H1 (cell line): ENCODE measurements around the gene LPAR2. TPM values are rescaled to one million over a fixed set of nuclear protein-coding genes. Genes with fewer than 3 reads are reported as not detected.
A peak's percentile ranks its signal among the peaks of the same experiment; 100 is the strongest.

Source experiments
- BACH1 ChIP-seq: IDR thresholded peaks from 2 replicates; pipeline ENCODE4 v1.6.1; 2012; ENCODE audit warnings: low read length, improper control_type of control experiment
- BRCA1 ChIP-seq: IDR thresholded peaks from 2 replicates; pipeline ENCODE4 v1.6.1; 2012; ENCODE audit warnings: low read depth, low read length, improper control_type of control experiment
- CBX5 ChIP-seq: fragments of 300-800, 300-1000 bp; sonication (generic); IDR thresholded peaks from 2 replicates; pipeline ENCODE4 v1.7.1; 2016; ENCODE audit warnings: antibody characterized with exemption, low read length, low read depth
- CHD2 ChIP-seq: IDR thresholded peaks from 2 replicates; pipeline ENCODE4 v1.6.1; 2012; ENCODE audit warnings: low read length, improper control_type of control experiment
- CREB1 ChIP-seq: IDR thresholded peaks from 2 replicates; pipeline ENCODE4 v1.6.1; 2012; ENCODE audit warnings: inconsistent platforms
- CTBP2 ChIP-seq: IDR thresholded peaks from 2 replicates; pipeline ENCODE4 v1.7.0; 2011; ENCODE audit warnings: borderline replicate concordance, mild to moderate bottlenecking, moderate library complexity, mixed read lengths, low read length; ENCODE audit not compliant: insufficient read depth, insufficient read length
- EZH2 ChIP-seq: fragments of 200-600 bp; sonication (generic); IDR thresholded peaks from 2 replicates; pipeline ENCODE4 v1.7.1; 2012; ENCODE audit warnings: low read depth, mild to moderate bottlenecking, moderate library complexity, low read length, inconsistent platforms; ENCODE audit not compliant: severe bottlenecking
- GABPA ChIP-seq: IDR thresholded peaks from 2 replicates; pipeline ENCODE4 v1.6.1; 2011; ENCODE audit warnings: mild to moderate bottlenecking, low read length, moderate library complexity, borderline replicate concordance; ENCODE audit not compliant: insufficient read depth
- HDAC6 ChIP-seq: IDR thresholded peaks from one replicate; pipeline ENCODE4 v1.7.1; 2012; ENCODE audit warnings: low read depth, mild to moderate bottlenecking, inconsistent platforms, low read length, moderate library complexity
- KDM1A ChIP-seq: fragments of 200-600, 300-600 bp; sonication (generic); IDR thresholded peaks from 2 replicates; pipeline ENCODE4 v1.7.1; 2016; ENCODE audit warnings: mild to moderate bottlenecking, low read length, borderline replicate concordance
- KDM4A ChIP-seq: IDR thresholded peaks from one replicate; pipeline ENCODE4 v1.7.1; 2012; ENCODE audit warnings: low read depth, mild to moderate bottlenecking, moderate library complexity, low read length, inconsistent platforms; ENCODE audit not compliant: severe bottlenecking
- MAX ChIP-seq: IDR thresholded peaks from 2 replicates; pipeline ENCODE4 v1.6.1; 2012; ENCODE audit warnings: inconsistent platforms
- NRF1 ChIP-seq: IDR thresholded peaks from 2 replicates; pipeline ENCODE4 v1.6.1; 2011; ENCODE audit warnings: mild to moderate bottlenecking, low read depth, low read length, improper control_type of control experiment
- POLR2A ChIP-seq, 2 experiments: IDR thresholded peaks; 1 replicate in 1 of 2; 2 replicates in 1 of 2; pipeline ENCODE4 v1.6.1; 2011; ENCODE audit warnings: low read depth in 2 of 2, low read length in 2 of 2, mild to moderate bottlenecking in 2 of 2; ENCODE audit errors: control extremely low read depth in 1 of 2
- RBBP5 ChIP-seq: IDR thresholded peaks from 2 replicates; pipeline ENCODE4 v1.7.1; 2012; ENCODE audit warnings: low read depth, mild to moderate bottlenecking, inconsistent platforms, low read length, moderate library complexity, borderline replicate concordance
- RNF2 ChIP-seq: fragments of 200-900, 300-1000 bp; sonication (generic); IDR thresholded peaks from 2 replicates; pipeline ENCODE4 v1.7.1; 2016; ENCODE audit warnings: borderline replicate concordance, low read depth, mild to moderate bottlenecking, antibody characterized with exemption, low read length; ENCODE audit not compliant: poor library complexity, severe bottlenecking; ENCODE audit errors: missing control alignments
- SIRT6 ChIP-seq: IDR thresholded peaks from one replicate; pipeline ENCODE4 v1.7.1; 2012; ENCODE audit warnings: low read length, inconsistent platforms
- SIX5 ChIP-seq: IDR thresholded peaks from 2 replicates; pipeline ENCODE4 v1.6.1; 2011; ENCODE audit warnings: mild to moderate bottlenecking, low read depth, low read length
- SP4 ChIP-seq: IDR thresholded peaks from 2 replicates; pipeline ENCODE4 v1.6.1; 2012; ENCODE audit warnings: low read length, inconsistent platforms
- SUZ12 ChIP-seq: fragments of 200-600 bp; sonication (generic); IDR thresholded peaks from 2 replicates; pipeline ENCODE4 v1.6.1; 2012; ENCODE audit warnings: mild to moderate bottlenecking, inconsistent platforms, low read length, moderate library complexity, mixed read lengths
- TAF1 ChIP-seq: IDR thresholded peaks from 2 replicates; pipeline ENCODE4 v1.6.1; 2011; ENCODE audit warnings: mild to moderate bottlenecking, low read depth, low read length
- TEAD4 ChIP-seq: IDR thresholded peaks from 2 replicates; pipeline ENCODE4 v1.6.1; 2012; ENCODE audit warnings: low read depth, low read length, inconsistent platforms, mixed read lengths
- YY1 ChIP-seq: IDR thresholded peaks from 2 replicates; pipeline ENCODE4 v1.6.1; 2011; ENCODE audit warnings: low read depth, mild to moderate bottlenecking, low read length
- polyA plus RNA-seq, 7 experiments: library from polyadenylated mRNA; depleted of rRNA in 3 of 7; stranded (reverse) in 5 of 7; unstranded in 2 of 7; fragments of >200 nt in 5 of 7; fragments of 200-250 nt in 2 of 7; gene quantifications; 1 replicate in 5 of 7; 2 replicates in 1 of 7; 4 replicates in 1 of 7; pipeline versions ENCODE4 v1.2.1 to v1.2.3, GENCODE V29; 2011 to 2013; ENCODE audit warnings: missing spikeins in 2 of 7, mixed read lengths in 2 of 7
- total RNA-seq: library from RNA; stranded (reverse); fragmentation: NEBNext Ultra II Directional; extraction: Animal tissue kit (Norgen Biotek cat#: 25700); gene quantifications from 2 replicates; pipeline ENCODE4 v1.2.1, GENCODE V29; 2021
- TF ChIP-seq, protein P1 (sequence below): IDR thresholded peaks from 2 replicates; pipeline ENCODE4 v1.6.1; 2011; ENCODE audit warnings: low read length, improper control_type of control experiment

The LPAR2 gene
- total and polyA plus RNA-seq, 2 of the 8 experiments (the other 6 are each of a cell fraction or from before 2014, with no cell fraction given), result 47.6 to 70.2 TPM

DNA sequence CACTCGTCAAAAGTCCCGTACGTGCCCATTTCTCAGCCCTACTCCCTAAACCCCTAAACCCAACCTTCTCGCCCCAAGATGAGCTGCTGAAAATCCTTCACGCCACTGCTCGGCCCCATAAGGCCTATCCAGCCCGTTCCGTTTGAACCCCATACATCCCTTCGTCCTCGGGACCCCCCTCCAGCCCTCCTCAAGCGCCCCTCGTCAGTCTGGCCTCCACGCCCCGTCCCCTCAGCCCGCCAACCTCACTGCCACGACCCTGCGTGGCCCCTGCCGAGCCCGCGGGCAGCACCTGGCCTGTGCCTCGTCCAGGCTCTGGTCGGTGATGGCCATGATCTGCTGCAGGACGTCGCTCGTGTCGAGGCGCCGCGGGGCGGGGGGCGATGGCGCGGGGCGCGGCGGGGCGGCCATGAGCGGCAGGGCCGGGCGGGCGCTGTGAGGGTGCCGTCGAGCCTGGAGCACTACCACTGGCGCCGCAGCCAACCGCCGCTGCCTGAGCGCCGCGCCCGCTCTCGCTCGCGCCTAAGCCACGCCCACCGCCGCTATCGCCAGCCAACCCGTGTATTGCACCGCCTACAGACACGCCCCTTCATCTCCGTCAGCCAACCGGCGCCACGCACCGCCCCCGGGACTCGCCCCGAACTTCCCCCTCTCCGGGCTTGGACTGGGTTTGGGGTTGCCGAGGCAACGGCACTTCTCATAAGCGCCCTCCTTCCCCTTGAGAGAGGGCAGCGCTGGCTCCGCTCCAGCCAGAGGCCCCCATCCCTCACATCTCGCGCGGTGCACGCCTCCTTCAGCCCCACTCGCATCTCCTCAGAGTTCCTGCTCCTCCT, 9.6 kb downstream of the LPAR2 start, which contains the start of gene PBX4 (continued):
- TF ChIP-seq TAF1 (peak; percentile 83), EZH2 (no peak), SUZ12 (no peak), KDM1A (no peak), CBX5 (no peak), RNF2 (peak; percentile 52), SIRT6 (no peak), YY1 (no peak), TEAD4 (no peak), RBBP5 (peak; percentile 74; the same call in 1 of the 2 replicates), CREB1 (peak; percentile 58), MAX (peak; percentile 65), SIX5 (no peak), CHD2 (no peak), BRCA1 (no peak), KDM4A (peak; percentile 68), NRF1 (no peak), BACH1 (no peak), POLR2A (IDR thresholded peaks at IDR 0.05; ENCODE audit: control extremely low read depth in 1 of 2, low read depth in 2 of 2, low read length in 2 of 2) (peak in 1 of 2 experiments; percentile 42; a peak in 1 of 3 replicates), SP4 (peak; percentile 28; the same call in 1 of the 2 replicates), GABPA (no peak), CTBP2 (no peak), HDAC6 (no peak)
- TF ChIP-seq, protein P1, sequence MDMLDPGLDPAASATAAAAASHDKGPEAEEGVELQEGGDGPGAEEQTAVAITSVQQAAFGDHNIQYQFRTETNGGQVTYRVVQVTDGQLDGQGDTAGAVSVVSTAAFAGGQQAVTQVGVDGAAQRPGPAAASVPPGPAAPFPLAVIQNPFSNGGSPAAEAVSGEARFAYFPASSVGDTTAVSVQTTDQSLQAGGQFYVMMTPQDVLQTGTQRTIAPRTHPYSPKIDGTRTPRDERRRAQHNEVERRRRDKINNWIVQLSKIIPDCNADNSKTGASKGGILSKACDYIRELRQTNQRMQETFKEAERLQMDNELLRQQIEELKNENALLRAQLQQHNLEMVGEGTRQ, result no peak
